NCI-H510A treated with DMSO at 0.1 percent for 48 hours (cell line): ENCODE measurements around the gene NAP1L1.
A peak's percentile ranks its signal among the peaks of the same experiment; 100 is the strongest.

Experiments used
- DNase-seq: peaks from one replicate; lab custom pipeline; 2025; lab: John Stamatoyannopoulos, UW

The NAP1L1 gene

DNA sequence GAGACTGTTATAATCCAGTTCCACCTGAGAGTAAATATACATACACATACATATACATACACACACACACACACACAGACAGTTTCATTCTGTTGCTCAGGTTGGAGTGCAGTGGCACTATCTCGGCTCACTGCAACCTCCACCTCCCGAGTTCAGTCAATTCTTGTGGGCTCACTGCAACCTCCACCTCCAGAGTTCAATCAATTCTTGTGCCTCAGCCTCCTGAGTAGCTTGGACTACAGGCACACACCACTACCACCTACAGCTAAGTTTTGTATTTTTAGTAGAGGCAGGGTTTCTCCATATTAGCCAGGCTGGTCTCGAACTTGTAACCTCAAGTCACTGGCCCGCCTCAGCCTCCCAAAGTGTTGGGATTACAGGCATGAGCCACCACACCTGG is 44.0 kb downstream of the NAP1L1 start:
- DNase-seq, result no peak

DNA sequence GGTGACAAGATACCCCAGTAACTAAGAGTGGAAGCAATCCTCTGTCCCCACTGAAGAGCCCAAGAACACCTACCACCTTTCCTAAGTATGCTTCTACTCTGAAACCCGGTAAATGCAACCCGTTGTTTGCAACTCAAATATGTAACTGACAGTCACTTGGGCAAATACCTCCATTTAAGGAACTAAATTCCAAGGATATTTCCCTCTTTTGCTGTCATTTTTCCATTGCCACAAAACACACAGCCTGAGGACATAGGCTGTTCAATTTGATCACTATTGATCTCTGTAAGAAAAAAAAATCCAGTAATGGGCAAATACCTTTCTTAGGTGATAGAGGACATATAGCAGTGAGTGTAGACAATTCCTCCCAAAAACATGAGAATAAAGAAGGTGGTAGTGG is 46.3 kb downstream of the NAP1L1 start:
- no peak for DNase-seq

DNA sequence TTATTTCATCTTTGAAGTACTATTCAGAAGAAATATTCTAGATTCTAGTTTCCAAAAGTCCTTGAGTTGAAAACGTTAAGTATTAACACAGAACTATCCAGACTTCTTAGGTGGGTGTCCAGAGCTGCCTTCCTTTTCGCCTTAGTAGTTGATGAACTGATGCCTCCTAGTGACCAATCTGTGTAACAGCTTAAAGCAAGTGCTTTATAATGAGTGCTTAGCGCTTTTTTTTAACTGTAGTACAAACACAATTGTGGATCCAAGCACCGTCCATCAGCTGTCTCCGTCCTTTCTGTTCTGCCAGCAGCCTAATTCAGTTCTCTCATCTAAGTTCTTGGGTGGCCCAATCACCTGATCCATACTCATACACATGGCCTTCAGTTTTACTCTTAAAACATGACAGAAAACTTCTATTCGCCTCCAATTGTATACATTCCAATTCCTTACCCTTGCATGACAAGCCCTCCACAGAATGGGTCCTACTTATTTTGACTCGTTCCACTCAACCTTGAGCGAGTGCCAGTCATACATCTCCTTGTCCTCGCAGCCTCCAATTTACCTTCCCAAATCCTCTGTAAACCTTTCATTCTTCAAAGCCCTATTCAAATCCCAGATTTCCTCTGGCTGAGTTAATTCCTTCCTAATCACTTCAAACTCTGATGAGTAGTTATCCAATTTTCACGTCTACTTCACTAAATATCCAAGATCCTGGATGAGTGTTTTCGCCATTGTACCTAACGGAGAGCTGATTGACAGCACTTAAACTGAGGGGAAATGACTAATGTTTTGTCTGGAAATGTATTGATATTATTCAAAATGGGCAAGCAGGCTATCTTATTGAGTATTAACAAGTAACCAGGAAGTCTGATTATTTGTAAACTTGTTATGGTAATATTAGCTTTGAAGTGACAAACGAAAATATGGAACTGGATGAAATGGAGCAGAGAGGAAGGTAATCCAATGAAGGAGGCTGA is 47.1 kb downstream of the NAP1L1 start:
- DNase-seq, result peak; percentile 98

DNA sequence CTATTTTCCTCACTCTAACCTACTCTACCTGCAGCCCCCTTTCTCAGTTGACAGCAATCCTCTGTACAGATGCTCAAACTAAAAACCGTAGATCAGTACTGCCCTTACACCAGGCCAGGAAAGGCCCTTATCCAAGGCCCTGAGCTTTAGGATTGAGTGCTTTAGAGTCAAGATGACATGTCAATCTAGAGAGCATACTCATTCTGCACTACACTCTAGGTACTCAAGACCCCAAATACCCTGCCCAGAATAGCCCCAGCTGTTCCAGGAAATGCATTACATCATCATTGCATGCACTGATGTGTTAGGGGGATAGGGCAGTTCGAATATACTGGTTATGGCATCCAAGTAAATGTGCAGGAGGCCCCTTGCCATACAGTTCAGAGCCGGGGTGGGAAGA is 49.4 kb downstream of the NAP1L1 start:
- no peak for DNase-seq

DNA sequence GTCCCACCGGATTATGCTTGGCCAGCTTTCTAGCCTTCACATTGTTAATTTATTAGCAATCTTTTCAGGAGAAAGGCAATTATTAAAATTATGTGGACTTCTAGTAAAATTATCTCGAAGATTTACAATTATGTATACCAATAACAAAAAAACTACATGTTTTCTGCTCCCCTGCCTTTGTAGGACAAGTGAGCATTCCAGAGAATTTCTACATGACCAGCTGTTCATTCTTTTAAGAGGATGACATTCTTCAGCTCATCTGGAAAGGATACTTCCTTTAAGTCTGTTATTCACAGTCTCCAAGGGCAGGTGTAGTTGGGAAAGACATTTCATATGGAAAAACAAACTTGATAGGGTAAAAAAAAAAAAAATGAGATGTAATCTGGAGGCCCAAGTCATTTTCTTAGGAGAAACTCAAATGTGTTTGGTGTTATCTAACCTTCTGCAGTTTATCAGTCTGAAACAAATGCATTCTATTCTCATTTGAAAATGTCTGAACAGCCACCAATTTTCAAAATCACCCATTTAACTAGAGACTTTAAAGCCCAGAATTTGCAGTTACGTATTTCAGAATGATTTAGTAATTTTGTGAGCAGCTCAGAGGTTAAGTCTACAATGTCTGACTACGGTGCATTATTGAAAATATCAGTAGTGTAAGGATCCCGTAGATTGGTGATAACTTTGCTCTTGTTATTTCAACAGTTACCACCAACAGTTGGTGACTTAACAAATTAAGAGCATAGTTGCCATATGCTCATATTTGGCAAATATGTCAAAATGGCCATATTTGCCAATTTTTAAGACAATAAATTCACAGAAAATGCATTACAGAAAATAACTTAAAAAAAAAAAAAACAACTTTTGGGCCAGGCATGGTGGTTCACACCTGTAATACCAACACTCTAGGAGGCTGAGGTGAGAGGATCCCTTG is 51.1 kb downstream of the NAP1L1 start:
- no peak for DNase-seq

DNA sequence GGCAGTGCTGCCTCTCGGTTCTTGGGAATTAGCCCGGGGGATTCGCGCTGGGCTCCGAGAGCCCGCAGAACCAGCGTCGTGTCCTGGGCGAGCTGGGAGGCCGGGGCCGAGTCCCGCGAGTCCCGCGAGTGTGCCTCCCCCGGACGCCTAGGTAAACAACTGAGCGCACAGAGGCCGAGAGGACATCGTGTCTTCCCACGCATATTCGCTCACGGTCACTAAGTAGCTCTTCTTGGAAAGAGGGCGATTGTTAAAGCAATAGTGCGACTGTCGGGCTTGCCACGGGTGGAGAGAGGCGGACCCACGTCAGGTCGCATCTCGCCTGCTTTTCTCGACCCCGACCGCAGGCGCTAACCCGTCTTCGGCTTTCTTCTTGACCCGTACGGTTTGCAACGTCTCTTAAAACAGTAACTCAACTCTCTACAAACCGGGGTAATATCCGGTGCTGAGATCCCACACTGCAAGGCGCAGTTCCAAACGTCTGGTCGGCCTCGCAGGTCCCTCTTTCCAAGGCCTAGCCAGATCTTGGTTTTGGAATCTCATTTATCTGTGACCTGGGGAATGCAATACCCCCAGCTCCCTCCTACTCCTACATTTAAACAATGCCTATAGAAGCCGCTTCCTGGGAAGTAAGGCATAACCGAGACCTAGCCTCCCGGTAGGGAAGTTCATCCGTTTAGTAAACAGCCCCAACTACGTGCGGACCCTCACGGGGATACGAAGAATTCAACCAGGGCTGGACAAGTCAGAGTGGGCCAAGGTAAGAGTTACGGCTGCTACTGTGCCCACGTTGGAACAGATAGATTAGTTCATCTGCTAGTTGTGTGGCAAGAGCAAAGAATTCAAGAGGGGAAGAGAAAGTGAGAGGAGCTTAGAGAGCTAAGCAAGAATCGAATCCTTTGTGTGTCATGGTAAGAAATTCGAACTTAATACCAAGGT is 52.2 kb downstream of the NAP1L1 start:
- no peak for DNase-seq

DNA sequence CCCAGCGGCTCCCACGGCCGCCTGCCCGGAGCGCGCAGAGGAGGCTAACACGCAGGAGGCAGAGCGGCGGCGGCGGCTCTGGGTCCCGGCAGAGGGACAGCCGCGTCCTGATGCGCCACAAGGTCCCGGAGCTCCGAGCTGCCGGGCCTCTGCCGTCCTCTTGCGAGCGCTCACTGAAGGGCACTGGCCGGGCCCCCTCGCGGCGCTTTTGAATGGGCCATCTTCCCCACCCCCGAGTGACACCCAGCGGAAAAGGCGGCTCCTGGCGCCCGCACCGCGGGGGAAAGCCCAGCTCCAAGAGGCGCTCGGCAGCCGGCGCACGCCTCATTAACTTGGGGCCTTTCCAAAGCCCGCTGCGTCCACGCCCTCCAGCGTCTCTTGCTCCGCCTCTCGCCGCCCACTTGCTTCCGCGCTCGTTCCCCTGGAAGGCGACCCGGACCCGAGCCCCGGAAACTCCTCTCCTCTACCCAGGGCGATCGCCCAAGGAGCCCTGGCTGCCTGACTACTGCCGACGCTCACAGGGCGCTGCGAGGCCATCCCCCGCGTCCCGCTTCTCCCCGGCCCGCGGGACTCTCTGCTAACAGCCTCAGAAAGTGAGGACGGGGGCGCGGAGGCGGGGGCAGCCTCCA is 53.0 kb downstream of the NAP1L1 start, which contains the start of gene PHLDA1:
TSS of gene PHLDA1 (minus strand) at position 363 of the 629 bp plus-strand sequence.
- DNase-seq, result peak; percentile 94

DNA sequence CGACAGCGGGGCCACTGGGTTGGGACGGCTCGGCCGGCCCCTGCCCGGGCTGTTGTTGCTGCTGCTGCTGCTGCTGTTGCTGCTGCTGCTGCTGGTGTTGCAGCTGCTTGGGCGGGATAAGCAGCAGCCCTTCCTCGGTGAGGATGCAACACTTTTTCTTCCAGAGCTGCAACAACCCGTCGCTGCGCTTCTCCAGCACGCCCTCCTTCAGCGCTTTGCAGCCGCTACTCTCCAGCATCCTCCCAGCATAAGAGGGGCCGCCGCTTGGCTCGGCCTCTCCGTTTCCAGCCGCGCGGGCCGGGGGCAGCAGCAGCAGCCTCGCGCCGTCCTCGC is 53.4 kb downstream of the NAP1L1 start:
- peak; percentile 81 for DNase-seq

DNA sequence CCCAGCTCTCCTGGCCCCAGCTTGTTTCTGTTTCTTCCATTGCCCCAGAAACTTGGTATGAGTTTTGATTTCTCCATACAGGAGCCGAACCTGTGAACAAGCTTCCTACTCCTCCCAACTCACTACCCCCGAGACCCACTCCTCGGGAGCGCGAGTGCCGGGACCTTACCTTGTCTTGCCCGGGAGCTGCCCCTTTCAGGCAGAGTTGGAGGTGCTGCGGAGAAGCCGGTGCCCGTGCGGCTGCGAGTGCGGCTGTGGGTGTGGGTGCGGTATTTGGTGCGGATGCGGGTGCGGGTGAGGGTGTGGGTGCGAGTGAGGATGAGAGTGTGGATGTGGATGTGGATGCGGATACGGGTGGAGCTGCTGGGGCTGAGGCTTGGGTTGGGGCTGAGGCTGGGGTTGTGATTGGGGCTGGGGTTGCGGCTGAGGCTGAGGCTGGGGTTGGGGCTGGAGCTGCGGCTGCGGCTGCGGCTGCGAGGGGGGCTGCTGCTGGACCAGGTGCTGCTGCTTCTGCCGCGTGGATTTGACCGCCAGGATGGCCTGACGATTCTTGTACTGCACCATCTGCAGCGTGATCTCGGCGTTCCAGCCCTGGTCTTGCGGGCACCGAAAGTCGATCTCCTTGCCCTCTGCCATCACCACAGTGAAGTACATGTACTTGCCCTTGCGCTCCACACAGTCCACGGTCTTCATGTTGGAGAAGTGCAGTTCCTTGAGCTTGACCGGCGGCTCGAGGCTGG is 54.0 kb downstream of the NAP1L1 start:
- peak; percentile 53 for DNase-seq

DNA sequence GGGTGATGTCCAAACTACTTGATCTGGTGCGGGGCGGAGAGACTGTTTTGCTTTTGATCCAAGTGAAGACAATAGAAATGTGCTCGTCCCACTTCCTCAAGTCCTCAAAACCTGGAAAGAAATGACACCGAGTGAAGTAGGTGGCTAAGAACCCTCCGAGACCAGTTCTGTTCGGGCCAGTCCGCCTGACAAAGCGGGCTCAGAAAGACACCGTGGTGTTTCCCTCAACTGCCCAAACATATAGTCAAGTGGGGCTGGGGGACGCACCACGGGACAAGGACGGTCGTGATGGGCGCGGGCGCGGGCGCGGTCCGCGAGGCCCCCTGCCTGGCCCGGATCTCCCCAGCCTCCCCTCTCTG is 54.5 kb downstream of the NAP1L1 start:
- peak; percentile 41 for DNase-seq

DNA sequence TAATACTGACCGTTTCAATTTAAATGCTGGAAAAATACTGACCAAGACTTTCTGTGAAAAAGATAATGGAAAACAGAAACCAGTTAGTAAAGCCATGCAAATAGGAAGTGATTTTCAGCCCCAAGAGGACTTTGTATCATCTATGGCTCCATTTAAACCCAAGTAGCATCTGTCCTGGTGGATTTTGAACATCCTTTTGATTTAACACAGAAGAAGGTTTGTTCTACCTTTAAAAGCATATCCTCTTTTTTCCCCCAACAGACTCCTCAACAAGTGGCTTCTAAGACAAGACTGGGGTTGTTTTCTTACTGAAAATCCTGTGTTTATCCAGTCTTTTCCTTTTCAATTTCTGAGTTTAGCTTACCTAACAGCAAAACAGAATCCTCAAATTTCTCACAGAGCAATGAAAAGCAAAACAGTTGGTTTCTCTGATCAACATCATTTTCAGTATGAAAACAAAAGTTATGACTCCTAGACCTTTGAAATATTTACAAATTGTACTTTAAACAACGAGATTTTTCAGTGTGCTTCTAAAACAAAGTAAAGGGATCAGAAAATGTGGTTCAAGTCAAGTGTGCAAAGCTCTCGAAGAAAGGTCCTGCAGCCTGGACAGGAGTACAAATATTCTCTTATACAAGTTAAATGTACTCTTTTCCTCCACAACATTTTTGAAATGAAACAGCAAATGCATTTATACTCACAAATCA is 55.8 kb downstream of the NAP1L1 start:
- DNase-seq, result peak; percentile 54

DNA sequence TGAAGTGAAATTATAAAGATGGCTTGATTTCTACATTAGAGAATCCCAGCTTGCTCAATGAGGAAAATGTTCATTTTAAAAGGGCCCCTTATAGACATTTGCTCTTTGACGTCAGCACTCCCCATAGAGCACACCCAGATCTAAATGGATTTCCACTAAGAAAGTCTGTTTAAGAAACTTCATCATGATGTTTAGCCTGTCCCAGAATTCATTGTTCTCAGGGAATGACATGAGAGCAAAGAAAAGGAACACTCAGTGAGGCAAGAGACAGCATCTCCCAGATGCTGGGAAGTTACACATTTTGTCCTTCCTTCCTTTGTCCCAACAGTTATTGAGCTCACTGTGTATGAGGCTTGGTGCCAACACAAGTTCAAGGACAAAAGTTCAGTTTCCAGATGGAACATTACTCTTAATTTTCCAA is 57.8 kb downstream of the NAP1L1 start:
- DNase-seq, result no peak

DNA sequence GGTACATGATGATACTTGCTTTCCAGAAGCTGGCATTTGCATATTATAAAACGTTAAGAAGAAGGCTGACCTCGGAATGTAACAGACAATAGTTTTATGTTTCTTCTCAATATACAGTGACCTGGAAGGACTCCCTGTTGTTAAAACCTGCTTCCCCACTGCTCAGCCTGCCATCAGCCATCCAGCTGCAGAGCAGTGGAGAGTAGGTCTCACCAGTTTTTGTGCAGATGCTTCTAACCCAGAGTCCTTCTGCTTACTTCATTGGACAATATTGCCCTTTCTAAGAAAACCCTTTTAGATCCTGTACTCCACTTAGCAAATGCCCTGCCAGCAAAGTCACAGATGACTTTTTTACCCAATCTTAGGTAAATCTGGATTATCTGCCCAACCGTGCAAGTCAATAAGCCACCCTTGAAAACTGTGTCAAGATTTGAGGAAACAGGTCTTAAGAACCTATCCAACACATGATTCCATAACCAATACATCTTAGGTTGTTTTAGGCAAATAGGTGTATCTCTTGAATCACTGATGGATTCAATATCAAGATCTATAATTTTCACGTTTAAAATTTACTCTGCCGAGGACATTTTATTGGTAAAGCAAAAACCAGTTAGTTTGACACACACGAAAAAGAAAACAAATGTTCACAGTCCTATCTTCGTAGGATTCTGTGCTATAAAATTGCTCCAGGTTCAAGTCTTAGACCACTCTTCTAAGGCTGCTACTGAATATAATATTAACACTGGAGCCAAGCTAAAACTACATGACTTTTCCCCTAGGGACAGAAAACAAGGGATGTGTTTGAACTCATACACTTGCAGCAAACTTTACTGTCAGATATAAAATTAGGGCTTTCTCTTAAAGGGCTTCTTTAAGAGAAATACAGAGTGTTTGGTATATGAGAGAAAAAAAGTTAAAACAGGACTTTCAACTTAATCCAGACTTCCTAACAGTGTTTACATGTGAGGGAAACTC is 58.6 kb downstream of the NAP1L1 start:
- no peak for DNase-seq

DNA sequence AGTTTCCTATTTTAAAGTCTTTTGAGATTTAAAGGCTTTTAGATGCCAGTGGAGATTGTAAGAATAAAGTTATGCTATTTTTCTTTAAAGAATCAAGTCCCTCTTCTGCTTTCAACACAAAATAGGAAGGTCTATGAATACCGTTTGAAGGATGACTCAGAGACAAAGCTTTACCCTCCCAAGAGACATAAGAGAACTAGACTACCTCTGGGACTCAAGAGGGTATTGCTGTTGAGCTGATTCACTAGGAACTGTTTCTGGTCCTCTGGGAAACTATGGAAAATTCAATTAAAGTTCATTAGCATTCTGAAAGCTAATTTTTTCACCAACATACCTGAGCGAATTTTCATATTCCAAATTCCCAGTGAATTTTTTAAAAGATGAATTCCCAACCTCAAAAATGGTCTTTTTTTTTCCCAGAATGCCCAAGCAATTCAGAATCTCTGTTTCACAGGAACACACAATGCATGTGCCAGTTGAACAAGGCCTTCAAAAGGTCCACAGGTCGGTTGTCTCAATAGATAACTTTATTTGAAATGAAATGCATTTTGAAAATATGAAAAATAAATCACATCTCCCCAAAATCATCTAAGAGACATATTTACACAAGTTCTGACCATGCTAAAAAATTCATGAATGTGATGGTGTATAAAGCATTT is 59.4 kb downstream of the NAP1L1 start:
- DNase-seq, result no peak

DNA sequence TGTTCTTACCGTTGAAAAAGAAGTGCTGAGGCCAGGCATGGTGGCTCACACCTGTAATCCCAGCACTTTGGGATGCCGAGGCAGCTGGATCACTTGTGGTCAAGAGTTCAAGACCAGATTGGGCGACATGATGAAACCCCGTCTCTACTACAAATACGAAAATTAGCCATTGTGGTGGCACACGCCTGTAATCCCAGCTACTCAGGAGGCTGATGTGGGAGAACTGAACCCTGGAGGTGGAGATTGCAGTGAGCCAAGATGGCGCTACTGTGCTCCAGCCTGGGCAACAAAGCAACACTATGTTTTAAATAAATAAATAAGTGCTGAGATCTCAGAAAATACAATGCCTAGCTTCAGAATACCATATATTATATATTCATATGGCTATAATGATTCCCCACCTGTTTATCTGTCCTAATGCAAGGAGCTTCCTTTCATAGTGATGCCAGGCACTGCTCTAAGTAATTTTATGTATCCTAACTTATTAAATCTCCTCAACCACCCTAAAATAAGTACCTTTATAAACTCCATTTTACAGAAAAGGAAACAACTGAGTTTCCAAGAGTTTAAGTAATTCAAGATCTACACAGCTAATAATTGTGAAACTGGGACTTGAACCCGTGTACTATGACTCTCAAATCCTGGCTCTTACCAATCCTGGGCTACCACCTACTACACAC is 60.2 kb downstream of the NAP1L1 start:
- no peak for DNase-seq

DNA sequence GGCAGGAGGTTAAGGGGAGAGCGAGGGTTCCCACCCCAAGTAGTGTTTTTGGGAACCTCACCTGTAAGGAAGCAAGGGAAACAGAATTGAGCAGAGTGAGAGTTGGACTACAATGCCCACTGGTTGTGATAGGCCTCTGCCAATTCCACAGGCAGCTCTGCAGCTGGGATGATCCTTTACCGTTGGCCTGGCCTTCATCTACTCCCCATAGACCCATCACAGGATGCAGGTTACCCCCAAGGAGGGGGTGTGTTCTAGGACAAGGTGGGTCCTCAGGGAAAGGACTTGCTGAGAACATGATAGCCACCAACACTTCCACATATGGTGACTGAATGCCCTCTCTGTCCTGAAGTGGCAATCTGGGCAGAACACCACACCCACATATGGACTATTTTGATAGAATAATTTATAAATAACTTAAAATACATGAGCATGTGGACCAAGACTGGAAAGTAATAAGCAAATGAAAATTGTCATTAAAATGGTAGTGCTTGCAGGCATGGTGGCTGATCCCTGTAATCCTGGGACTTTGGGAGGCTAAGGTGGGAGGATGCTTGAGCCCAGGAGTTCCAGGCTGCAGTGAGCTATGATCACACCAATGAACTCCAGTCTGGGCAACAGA is 61.3 kb downstream of the NAP1L1 start:
- DNase-seq, result no peak

DNA sequence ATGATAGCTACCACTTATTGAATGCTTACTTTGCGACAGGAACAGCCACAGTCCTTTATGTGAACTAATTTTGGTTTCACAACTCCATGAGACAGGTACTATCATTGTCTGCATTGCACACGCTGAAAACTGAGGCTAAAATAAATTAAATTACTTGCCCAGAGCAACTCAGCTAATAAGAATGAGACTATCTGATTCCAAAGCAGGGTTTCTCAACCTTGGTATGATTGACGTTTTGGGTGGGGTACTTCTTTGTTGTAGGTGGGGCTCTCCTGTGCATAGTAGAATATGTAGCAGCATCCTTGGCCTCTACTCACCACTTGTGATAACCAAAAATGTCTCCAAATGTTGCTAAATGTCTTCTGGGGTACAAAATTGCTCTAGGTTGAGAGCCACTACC is 62.0 kb downstream of the NAP1L1 start:
- DNase-seq, result no peak
